ENCODE results near the gene CAMKK1. TPM values are rescaled to one million over a fixed set of nuclear protein-coding genes. Genes with fewer than 3 reads are reported as not detected.

The CAMKK1 gene
- total and polyA plus RNA-seq, 9 of the 15 experiments (the other 6 are each of a cell fraction or from before 2014, with no cell fraction given) = 0.34 to 7.5 (median 4.9) TPM

DNA sequence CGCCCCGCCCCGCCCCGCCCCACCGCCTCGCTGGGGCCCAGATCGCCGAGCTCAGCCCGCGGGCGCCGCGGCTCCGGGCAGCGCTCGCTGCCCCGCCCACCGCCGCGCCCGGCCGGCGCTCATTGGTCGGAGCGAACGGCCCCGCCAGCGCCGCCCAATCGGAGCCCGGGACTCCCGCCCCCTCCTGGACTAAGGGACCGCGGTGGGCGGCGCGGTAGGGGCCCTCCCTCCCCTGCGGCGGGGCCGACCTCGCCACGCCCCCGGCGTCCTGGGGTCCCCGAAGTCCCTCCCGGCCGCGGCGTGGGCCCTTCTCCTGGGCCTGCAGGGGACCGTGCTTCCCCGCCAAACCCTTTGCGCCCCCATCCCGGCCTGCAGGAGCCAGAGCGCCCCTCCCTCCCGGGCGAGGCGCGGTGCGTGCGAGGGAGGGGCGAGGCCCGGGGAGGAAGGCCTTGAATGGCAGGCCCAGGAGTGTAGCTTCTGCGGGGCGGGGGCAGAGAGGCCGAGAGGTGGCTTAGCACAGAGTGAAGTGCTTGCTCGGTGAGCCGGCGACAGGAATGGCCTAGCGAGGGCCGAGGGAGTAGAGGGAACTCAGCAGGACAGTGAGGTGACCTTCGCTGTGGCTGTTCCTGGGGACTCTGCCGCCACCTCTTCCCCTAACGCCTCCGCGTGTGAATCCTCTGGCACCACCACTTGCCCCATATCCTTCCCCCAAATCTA lies at the start of gene CAMKK1 (continued):
- TF ChIP-seq RERE (CRISPR knock-in tag; IDR thresholded peaks at IDR 0.05; ENCODE audit: borderline replicate concordance) (no peak), NCOA4 (IDR thresholded peaks at IDR 0.05; ENCODE audit: partially characterized antibody) (no peak), TSC22D4 (tag; IDR thresholded peaks at IDR 0.05) (no peak), RAD21 (CRISPR knock-in tag; conservative IDR thresholded peaks at IDR 0.05 in 1 of 2, IDR thresholded peaks at IDR 0.05 in 1 of 2) (no peak), ZNF146 (CRISPR knock-in tag; IDR thresholded peaks at IDR 0.05; ENCODE audit: unreplicated experiment) (no peak), ZEB2 (IDR thresholded peaks at IDR 0.05) (no peak), TOE1 (IDR thresholded peaks at IDR 0.05; ENCODE audit: borderline replicate concordance) (peak; percentile 70; the same call in 1 of the 2 replicates), TOE1 (CRISPR knock-in tag; IDR thresholded peaks at IDR 0.05; ENCODE audit: borderline replicate concordance, low read depth) (no peak), ETV5 (CRISPR knock-in tag; IDR thresholded peaks at IDR 0.05; ENCODE audit: low read depth) (no peak), ZNF23 (CRISPR knock-in tag; IDR thresholded peaks at IDR 0.05) (no peak), RBM17 (IDR thresholded peaks at IDR 0.05; ENCODE audit: borderline replicate concordance, low read depth, low read length) (no peak), U2AF1 (optimal IDR thresholded peaks at IDR 0.05; ENCODE audit: low read depth, low read length) (no peak), TBL1XR1 (IDR thresholded peaks at IDR 0.05; ENCODE audit: low read length in 2 of 2) (no peak), E2F6 (IDR thresholded peaks at IDR 0.05; ENCODE audit: borderline replicate concordance in 1 of 2, extremely low read depth in 1 of 2, insufficient read depth in 1 of 2, insufficient read length in 1 of 2, low read depth in 1 of 2, low read length in 1 of 2, poor library complexity in 1 of 2, severe bottlenecking in 1 of 2) (peak; percentile 10 to 59), DMBX1 (CRISPR knock-in tag; IDR thresholded peaks at IDR 0.05; ENCODE audit: borderline replicate concordance) (no peak)
- TF ChIP-seq, protein P1, sequence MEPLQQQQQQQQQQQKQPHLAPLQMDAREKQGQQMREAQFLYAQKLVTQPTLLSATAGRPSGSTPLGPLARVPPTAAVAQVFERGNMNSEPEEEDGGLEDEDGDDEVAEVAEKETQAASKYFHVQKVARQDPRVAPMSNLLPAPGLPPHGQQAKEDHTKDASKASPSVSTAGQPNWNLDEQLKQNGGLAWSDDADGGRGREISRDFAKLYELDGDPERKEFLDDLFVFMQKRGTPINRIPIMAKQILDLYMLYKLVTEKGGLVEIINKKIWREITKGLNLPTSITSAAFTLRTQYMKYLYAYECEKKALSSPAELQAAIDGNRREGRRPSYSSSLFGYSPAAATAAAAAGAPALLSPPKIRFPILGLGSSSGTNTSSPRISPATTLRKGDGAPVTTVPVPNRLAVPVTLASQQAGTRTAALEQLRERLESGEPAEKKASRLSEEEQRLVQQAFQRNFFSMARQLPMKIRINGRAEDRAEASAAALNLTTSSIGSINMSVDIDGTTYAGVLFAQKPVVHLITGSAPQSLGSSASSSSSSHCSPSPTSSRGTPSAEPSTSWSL (CRISPR knock-in tag; IDR thresholded peaks at IDR 0.05; ENCODE audit: borderline replicate concordance) = no peak
- TF ChIP-seq, protein P2, sequence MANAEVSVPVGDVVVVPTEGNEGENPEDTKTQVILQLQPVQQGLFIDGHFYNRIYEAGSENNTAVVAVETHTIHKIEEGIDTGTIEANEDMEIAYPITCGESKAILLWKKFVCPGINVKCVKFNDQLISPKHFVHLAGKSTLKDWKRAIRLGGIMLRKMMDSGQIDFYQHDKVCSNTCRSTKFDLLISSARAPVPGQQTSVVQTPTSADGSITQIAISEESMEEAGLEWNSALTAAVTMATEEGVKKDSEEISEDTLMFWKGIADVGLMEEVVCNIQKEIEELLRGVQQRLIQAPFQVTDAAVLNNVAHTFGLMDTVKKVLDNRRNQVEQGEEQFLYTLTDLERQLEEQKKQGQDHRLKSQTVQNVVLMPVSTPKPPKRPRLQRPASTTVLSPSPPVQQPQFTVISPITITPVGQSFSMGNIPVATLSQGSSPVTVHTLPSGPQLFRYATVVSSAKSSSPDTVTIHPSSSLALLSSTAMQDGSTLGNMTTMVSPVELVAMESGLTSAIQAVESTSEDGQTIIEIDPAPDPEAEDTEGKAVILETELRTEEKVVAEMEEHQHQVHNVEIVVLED (CRISPR knock-in tag; IDR thresholded peaks at IDR 0.05) = peak; percentile 53
